ENCODE data around the gene POLRMT.

POLRMT gene

DNA sequence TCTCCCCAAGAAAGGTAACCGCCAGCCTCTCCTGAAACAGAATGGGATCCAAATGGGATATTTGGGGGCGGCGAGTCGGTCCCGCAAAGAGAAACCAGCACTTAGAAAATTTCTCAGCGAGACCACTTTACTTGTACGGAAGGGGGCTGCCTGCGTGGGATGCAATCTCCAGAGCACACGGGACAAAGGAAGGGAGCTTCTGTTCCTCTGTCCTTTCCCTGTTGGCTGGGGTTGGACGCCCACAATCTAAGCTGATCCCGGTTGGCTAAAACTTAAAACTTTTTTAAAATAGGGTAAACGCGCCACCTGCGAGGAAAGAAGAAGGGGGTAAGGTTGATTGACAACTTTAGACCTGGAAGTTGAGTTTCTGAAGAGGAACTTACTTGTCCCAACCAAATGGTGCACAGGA lies 61.8 kb downstream of the POLRMT start:
- Histone ChIP-seq H3K27ac (ENCODE audit: poor library complexity, severe bottlenecking) (peak overlapping the region; percentile 93), H3K27me3 (ENCODE audit: insufficient read depth, poor library complexity, severe bottlenecking) (no peaks in the 10 kb centered on the region), H3K36me3 (ENCODE audit: low read depth) (0 out of 2 replicates have a peak, but pooled peaks cover 4% of the 10 kb centered on the region), H3K4me1 (ENCODE audit: insufficient read depth, poor library complexity, severe bottlenecking) (peaks cover 7% of the 10 kb centered on the region), H3K9me3 (ENCODE audit: severe bottlenecking) (no peaks in the 10 kb centered on the region), H3K4me3 (ENCODE audit: severe bottlenecking) (peak overlapping the region; percentile 82)
- DNase-seq (ENCODE audit: low spot score) = no peak
- ATAC-seq (ENCODE audit: low read depth) = 0 out of 3 replicates have a peak, but pooled peaks have one; percentile 9
- TF ChIP-seq, protein P1, sequence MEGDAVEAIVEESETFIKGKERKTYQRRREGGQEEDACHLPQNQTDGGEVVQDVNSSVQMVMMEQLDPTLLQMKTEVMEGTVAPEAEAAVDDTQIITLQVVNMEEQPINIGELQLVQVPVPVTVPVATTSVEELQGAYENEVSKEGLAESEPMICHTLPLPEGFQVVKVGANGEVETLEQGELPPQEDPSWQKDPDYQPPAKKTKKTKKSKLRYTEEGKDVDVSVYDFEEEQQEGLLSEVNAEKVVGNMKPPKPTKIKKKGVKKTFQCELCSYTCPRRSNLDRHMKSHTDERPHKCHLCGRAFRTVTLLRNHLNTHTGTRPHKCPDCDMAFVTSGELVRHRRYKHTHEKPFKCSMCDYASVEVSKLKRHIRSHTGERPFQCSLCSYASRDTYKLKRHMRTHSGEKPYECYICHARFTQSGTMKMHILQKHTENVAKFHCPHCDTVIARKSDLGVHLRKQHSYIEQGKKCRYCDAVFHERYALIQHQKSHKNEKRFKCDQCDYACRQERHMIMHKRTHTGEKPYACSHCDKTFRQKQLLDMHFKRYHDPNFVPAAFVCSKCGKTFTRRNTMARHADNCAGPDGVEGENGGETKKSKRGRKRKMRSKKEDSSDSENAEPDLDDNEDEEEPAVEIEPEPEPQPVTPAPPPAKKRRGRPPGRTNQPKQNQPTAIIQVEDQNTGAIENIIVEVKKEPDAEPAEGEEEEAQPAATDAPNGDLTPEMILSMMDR (IDR thresholded peaks at IDR 0.05; ENCODE audit: poor library complexity, severe bottlenecking) = no peak

DNA sequence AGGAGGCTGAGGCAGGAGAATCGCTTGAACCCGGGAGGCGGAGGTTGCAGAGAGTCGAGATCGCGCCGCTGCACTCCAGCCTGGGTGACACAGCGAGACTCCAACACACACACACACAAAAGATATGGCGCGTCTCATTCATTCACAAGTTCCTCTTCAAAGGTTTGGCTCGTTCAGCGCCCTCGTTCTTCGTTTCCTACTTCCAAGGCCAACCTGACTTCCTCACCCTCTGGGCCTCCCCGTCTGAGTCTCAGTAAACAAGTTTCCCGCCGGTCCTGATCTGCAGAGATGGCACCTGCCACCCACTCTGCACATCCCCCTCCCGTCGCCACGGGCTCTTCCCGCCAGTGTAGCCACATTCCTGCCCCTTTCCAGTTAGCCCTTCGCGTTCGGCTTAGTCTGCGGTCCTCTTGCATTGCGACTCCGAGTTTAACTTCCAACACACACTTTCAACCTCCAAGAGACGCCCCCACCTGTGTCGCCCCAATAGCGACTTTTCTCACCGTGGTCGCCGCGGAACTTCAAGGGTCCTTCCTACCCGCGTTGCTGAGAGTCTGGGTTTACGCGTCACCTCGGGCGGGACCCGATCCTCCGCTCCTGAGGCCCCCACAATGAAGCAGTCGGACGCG lies 62.3 kb downstream of the POLRMT start:
- Histone ChIP-seq H3K4me3 (ENCODE audit: severe bottlenecking) (peak overlapping the region; percentile 82), H3K36me3 (ENCODE audit: low read depth) (0 out of 2 replicates have a peak, but pooled peaks cover 4% of the 10 kb centered on the region), H3K27me3 (ENCODE audit: insufficient read depth, poor library complexity, severe bottlenecking) (no peaks in the 10 kb centered on the region), H3K27ac (ENCODE audit: poor library complexity, severe bottlenecking) (peak overlapping the region; percentile 93), H3K4me1 (ENCODE audit: insufficient read depth, poor library complexity, severe bottlenecking) (peaks cover 7% of the 10 kb centered on the region), H3K9me3 (ENCODE audit: severe bottlenecking) (no peaks in the 10 kb centered on the region)
- TF ChIP-seq, protein P1 (IDR thresholded peaks at IDR 0.05; ENCODE audit: poor library complexity, severe bottlenecking) = no peak
- DNase-seq (ENCODE audit: low spot score) (no peak), ATAC-seq (ENCODE audit: low read depth) (no peak; the same call in 2 of the 3 replicates)

DNA sequence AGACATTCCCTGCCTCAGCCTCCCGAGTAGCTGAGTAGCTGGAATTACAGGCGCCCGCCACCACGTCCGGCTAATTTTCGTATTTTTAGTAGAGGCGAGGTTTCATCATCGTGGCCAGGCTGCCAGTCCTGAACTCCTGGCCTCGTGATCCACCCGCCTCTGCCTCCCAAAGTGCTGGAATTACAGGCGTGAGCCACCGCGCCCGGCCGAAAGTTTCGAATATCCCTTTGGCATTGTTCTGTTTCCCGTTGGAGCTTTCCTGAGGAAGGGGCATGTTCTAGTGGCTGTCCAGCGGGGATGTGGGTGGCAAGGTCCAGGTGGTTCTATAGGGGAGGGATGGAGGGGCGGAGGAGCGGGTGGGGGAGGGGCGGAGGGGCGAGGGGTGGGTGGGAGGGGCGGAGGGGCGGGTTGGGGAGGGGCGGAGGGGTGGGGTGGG lies 63.1 kb downstream of the POLRMT start:
- H3K27me3 ChIP-seq (ENCODE audit: insufficient read depth, poor library complexity, severe bottlenecking) = no peaks in the 10 kb centered on the region
- H3K9me3 ChIP-seq (ENCODE audit: severe bottlenecking) = no peaks in the 10 kb centered on the region
- no peak for ATAC-seq (ENCODE audit: low read depth)
- no peak overlapping the region for H3K27ac ChIP-seq (ENCODE audit: poor library complexity, severe bottlenecking)
- DNase-seq (ENCODE audit: low spot score) = no peak
- peaks cover 7% of the 10 kb centered on the region for H3K4me1 ChIP-seq (ENCODE audit: insufficient read depth, poor library complexity, severe bottlenecking)
- no peak overlapping the region for H3K4me3 ChIP-seq (ENCODE audit: severe bottlenecking)
- H3K36me3 ChIP-seq (ENCODE audit: low read depth) = 0 out of 2 replicates have a peak, but pooled peaks cover 4% of the 10 kb centered on the region
- TF ChIP-seq, protein P1 (IDR thresholded peaks at IDR 0.05; ENCODE audit: poor library complexity, severe bottlenecking) = no peak

DNA sequence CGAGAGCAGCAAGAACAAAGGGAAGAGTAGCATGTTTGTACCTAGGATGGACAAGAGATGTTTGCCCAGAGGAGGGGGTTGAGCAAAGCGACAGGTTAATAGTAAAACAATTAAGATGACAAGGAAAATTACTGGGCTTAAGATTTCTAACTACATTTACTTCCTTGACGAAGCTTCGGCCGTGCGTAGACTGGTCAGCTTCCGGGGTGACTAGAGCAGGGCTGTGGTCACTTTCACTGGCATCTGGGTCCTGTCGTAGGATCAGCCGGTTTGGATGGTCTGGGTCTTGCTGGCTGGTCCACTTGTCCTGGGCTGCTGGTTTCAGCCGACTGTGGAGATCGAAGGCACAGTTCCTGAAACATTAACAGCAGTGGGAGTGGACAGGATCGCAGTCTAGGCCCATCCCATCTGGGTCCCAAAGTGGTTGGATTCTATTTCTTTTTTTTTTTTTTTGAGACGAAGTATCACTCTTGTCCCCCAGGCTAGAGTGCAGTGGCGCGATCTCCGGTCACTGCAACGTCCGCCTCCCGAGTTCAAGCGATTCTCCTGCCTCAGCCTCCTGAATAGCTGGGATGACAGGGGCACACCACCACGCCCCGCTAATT lies 65.9 kb downstream of the POLRMT start:
- no peaks in the 10 kb centered on the region for H3K27me3 ChIP-seq (ENCODE audit: insufficient read depth, poor library complexity, severe bottlenecking)
- ATAC-seq (ENCODE audit: low read depth) (no peak), DNase-seq (ENCODE audit: low spot score) (no peak)
- H3K4me3 ChIP-seq (ENCODE audit: severe bottlenecking) = no peak overlapping the region
- TF ChIP-seq, protein P1 (IDR thresholded peaks at IDR 0.05; ENCODE audit: poor library complexity, severe bottlenecking) = no peak
- no peaks in the 10 kb centered on the region for H3K9me3 ChIP-seq (ENCODE audit: severe bottlenecking)
- H3K4me1 ChIP-seq (ENCODE audit: insufficient read depth, poor library complexity, severe bottlenecking) = no peaks in the 10 kb centered on the region
- no peaks in the 10 kb centered on the region for H3K36me3 ChIP-seq (ENCODE audit: low read depth)
- H3K27ac ChIP-seq (ENCODE audit: poor library complexity, severe bottlenecking) = no peak overlapping the region
